DND-41 (cell line): ENCODE results near the gene CCDC158.

Experiments
- ATAC-seq: fragments of 200-7000 bp; cut with Tn5 transposase; 3 replicates; pipeline ENCODE4 v1.9.1; 2021; ENCODE audit warnings: low read depth; ENCODE audit not compliant: insufficient read depth
- DNase-seq: peaks from one replicate; pipeline ENCODE4 v3.0.0-alpha.2; 2020
- H2AFZ ChIP-seq: 2 replicates; pipeline ENCODE4 v1.6.0; 2012; ENCODE audit warnings: low read depth, low read length
- H3K27ac ChIP-seq: 2 replicates; pipeline ENCODE4 v1.5.1; 2012; ENCODE audit warnings: low read length, inconsistent platforms
- H3K27me3 ChIP-seq: fragments of 200-600 bp; sonication (generic); 2 replicates; pipeline ENCODE4 v1.6.0; 2012; ENCODE audit warnings: low read length, mild to moderate bottlenecking, inconsistent platforms; ENCODE audit not compliant: insufficient read depth, poor library complexity
- H3K36me3 ChIP-seq: 2 replicates; pipeline ENCODE4 v1.5.1; 2012; ENCODE audit warnings: low read length, inconsistent platforms; ENCODE audit not compliant: insufficient read depth
- H3K4me1 ChIP-seq: 2 replicates; pipeline ENCODE4 v1.5.1; 2012; ENCODE audit warnings: mild to moderate bottlenecking, low read length; ENCODE audit not compliant: insufficient read depth
- H3K4me2 ChIP-seq: 2 replicates; pipeline ENCODE4 v1.6.0; 2012; ENCODE audit warnings: mild to moderate bottlenecking, moderate library complexity, low read length, inconsistent platforms; ENCODE audit not compliant: insufficient read depth
- H3K4me3 ChIP-seq, 2 experiments: fragments of 200-600 bp in 1 of 2; shearing (Covaris generic) in 1 of 2; 2 replicates each; pipeline ENCODE4 v1.5.1; 2012 to 2016; ENCODE audit warnings: inconsistent platforms in 2 of 2, low read length in 2 of 2, mild to moderate bottlenecking in 2 of 2, low read depth in 1 of 2, moderate library complexity in 1 of 2
- H3K79me2 ChIP-seq: 2 replicates; pipeline ENCODE4 v1.6.0; 2012; ENCODE audit warnings: low read length, inconsistent platforms; ENCODE audit not compliant: insufficient read depth
- H3K9ac ChIP-seq: 2 replicates; pipeline ENCODE4 v1.6.0; 2012; ENCODE audit warnings: low read depth, mild to moderate bottlenecking, inconsistent platforms, low read length, moderate library complexity
- H3K9me3 ChIP-seq: 2 replicates; pipeline ENCODE4 v1.5.1; 2012; ENCODE audit warnings: low read length, moderate library complexity, mild to moderate bottlenecking, inconsistent platforms; ENCODE audit not compliant: insufficient read depth, severe bottlenecking
- H4K20me1 ChIP-seq: 2 replicates; pipeline ENCODE4 v1.6.0; 2012; ENCODE audit warnings: low read length; ENCODE audit not compliant: insufficient read depth
- CTCF ChIP-seq: IDR thresholded peaks from 2 replicates; pipeline ENCODE4 v1.5.1; 2012; ENCODE audit warnings: borderline replicate concordance, low read length, moderate library complexity, mild to moderate bottlenecking; ENCODE audit not compliant: poor library complexity, severe bottlenecking; ENCODE audit errors: extremely low read depth
- EZH2 ChIP-seq: IDR thresholded peaks from 3 replicates; pipeline ENCODE4 v1.6.1; 2012; ENCODE audit warnings: borderline replicate concordance, low read depth, mild to moderate bottlenecking, moderate library complexity, low read length, inconsistent platforms; ENCODE audit not compliant: severe bottlenecking

Gene CCDC158

GRCh38 chr4:76420762-76421581, at the start of gene CCDC158:
Gene CCDC158, minus strand, starts transcription at chr4:76421141. Its CDS starts 17,934 bp downstream, at chr4:76403207.
- H3K27ac ChIP-seq: no peak within 1 kb of the TSS
- H3K36me3 ChIP-seq: no peaks in the 10 kb centered on the region
- H3K4me2 ChIP-seq: no peak within 1 kb of the TSS
- no peak for DNase-seq
- no peaks in the 10 kb centered on the region for H3K9me3 ChIP-seq
- H3K79me2 ChIP-seq: no peaks in the 10 kb centered on the region
- H2AFZ ChIP-seq: no peak within 1 kb of the TSS
- TF ChIP-seq EZH2 (no peak), CTCF (no peak)
- no peak for ATAC-seq
- no peaks in the 10 kb centered on the region for H3K4me1 ChIP-seq
- H3K9ac ChIP-seq: no peak within 1 kb of the TSS
- no peaks in the 10 kb centered on the region for H3K27me3 ChIP-seq
- no peak within 1 kb of the TSS for H3K4me3 ChIP-seq
- H4K20me1 ChIP-seq: no peaks in the 10 kb centered on the region

- no peak overlapping the region for H3K4me3 ChIP-seq
- no peak for TF ChIP-seq EZH2
- TF ChIP-seq CTCF: no peak
- no peak overlapping the region for H3K9ac ChIP-seq
- no peaks in the 10 kb centered on the region for H3K79me2 ChIP-seq
- H2AFZ ChIP-seq: no peak overlapping the region
- no peaks in the 10 kb centered on the region for H4K20me1 ChIP-seq
- H3K9me3 ChIP-seq: no peaks in the 10 kb centered on the region
- ATAC-seq (no peak), DNase-seq (no peak)
- no peaks in the 10 kb centered on the region for H3K27me3 ChIP-seq
- no peaks in the 10 kb centered on the region for H3K4me1 ChIP-seq
- no peak overlapping the region for H3K27ac ChIP-seq
- no peak overlapping the region for H3K4me2 ChIP-seq
- H3K36me3 ChIP-seq: no peaks in the 10 kb centered on the region
These were observed 49.6 kb upstream of the CCDC158 start for GRCh38 chr4:76470532-76470931.

- TF ChIP-seq CTCF (no peak), EZH2 (no peak)
- Histone ChIP-seq H3K36me3 (no peaks in the 10 kb centered on the region), H3K27me3 (no peaks in the 10 kb centered on the region), H2AFZ (no peak overlapping the region), H3K79me2 (no peaks in the 10 kb centered on the region), H3K4me1 (no peaks in the 10 kb centered on the region), H3K27ac (no peak overlapping the region), H3K9ac (no peak overlapping the region), H4K20me1 (no peaks in the 10 kb centered on the region), H3K4me3 (no peak overlapping the region), H3K9me3 (no peaks in the 10 kb centered on the region), H3K4me2 (no peak overlapping the region)
- DNase-seq (no peak), ATAC-seq (no peak)
These were observed 49.1 kb upstream of the CCDC158 start for GRCh38 chr4:76470064-76470463.

GRCh38 chr4:76463568-76463967, 42.6 kb upstream of the CCDC158 start:
- no peak for DNase-seq
- TF ChIP-seq EZH2 (no peak), CTCF (no peak)
- ATAC-seq: no peak
- Histone ChIP-seq H3K79me2 (no peaks in the 10 kb centered on the region), H3K4me1 (no peaks in the 10 kb centered on the region), H3K9me3 (peaks cover 8% of the 10 kb centered on the region), H3K4me3 (no peak overlapping the region), H4K20me1 (no peaks in the 10 kb centered on the region), H2AFZ (no peak overlapping the region), H3K4me2 (no peak overlapping the region), H3K9ac (no peak overlapping the region), H3K27me3 (no peaks in the 10 kb centered on the region), H3K36me3 (no peaks in the 10 kb centered on the region), H3K27ac (no peak overlapping the region)
